Left cardiac atrium (tissue), 4 donors: Measurements from ENCODE around the gene SMCO3. TPM values are rescaled to one million over a fixed set of nuclear protein-coding genes. Genes with fewer than 3 reads are reported as not detected.

ENCODE experiments used
- ATAC-seq, 2 donors: fragments of 200-7000 bp; cut with Tn5 transposase; one replicate each; pipeline ENCODE4 v1.9.1; 2020; ENCODE audit warnings: mild to moderate bottlenecking in 2 of 2, moderate library complexity in 2 of 2
- DNase-seq: peaks from one replicate; pipeline ENCODE4 v3.0.0-alpha.2; 2020
- intact Hi-C, 2 donors: fragments of 100-400 bp; cut with DNase I; formaldehyde crosslinking; loops; one replicate each; pipeline versions ENCODE4 v1.14.1 to v1.15.1; 2022 to 2023
- total RNA-seq, 2 donors: library from RNA; stranded (reverse); fragmentation: NEBNext Ultra II Directional; extraction: Animal tissue kit (Norgen Biotek cat#: 25700); gene quantifications; one replicate each; pipeline ENCODE4 v1.2.1, GENCODE V29; 2021
- donor health status: DM: no; HTN: yes; CAD: no.
- donor health status: DM: no; HTN: yes; CAD: no; lungs with severe emphysema.
- donor health status: DM: yes; HTN: yes; CAD: no.
- donor health status: Dilated cardiomyopathy.

SMCO3 gene
- total RNA-seq, 2 donors from 2014 or later, result 0.29 to 0.44 TPM

- intact Hi-C loops, result no loop called here
- DNase-seq, result no peak
- ATAC-seq, result no peak
Measured at GRCh38 chr12:14781563-14781962, 32.4 kb downstream of the SMCO3 start.

- DNase-seq, result no peak
- ATAC-seq, result no peak
- intact Hi-C loops, result no loop called here
Measured at GRCh38 chr12:14780859-14781258, 33.1 kb downstream of the SMCO3 start.

- ATAC-seq, result no peak
- no peak for DNase-seq
- intact Hi-C loops, result no loop called here
Measured at GRCh38 chr12:14779834-14780233, 34.1 kb downstream of the SMCO3 start.

- ATAC-seq (no peak), DNase-seq (no peak)
- intact Hi-C loops, result no loop called here
Measured at GRCh38 chr12:14777271-14777670, 36.7 kb downstream of the SMCO3 start.

GRCh38 chr12:14776236-14776961 is 37.6 kb downstream of the SMCO3 start:
- no peak for DNase-seq
- no peak for ATAC-seq
- intact Hi-C loops, result no loop called here

- DNase-seq (no peak), ATAC-seq (no peak)
- intact Hi-C loops, result loop anchor here in 1 of 2 donors (2.0 kb wide), 1 partner anchor 27 kb away; the partner anchor contains the start of genes C12orf60 and WBP11
Measured at GRCh38 chr12:14775636-14775980, 38.4 kb downstream of the SMCO3 start.

- ATAC-seq (peak; percentile 20 to 33), DNase-seq (peak; percentile 58)
- intact Hi-C loops, result loop anchor here in 1 of 2 donors (2.0 kb wide), 1 partner anchor 28 kb away; the partner anchor contains the start of genes C12orf60 and WBP11
Measured at GRCh38 chr12:14774906-14775635, 38.9 kb downstream of the SMCO3 start.

- DNase-seq (peak; percentile 96), ATAC-seq (peak; percentile 85 to 88)
- intact Hi-C loops, result loop anchor here in 1 of 2 donors (2.0 kb wide), 1 partner anchor 29 kb away; the partner anchor contains the start of genes C12orf60 and WBP11
Measured at GRCh38 chr12:14774074-14774905, 39.7 kb downstream of the SMCO3 start.

- peak in 1 of 2 donors; percentile 1 for ATAC-seq
- intact Hi-C loops, result loop anchor here in 1 of 2 donors (2.0 kb wide), 1 partner anchor 29 kb away; the partner anchor contains the start of genes C12orf60 and WBP11
- peak; percentile 37 for DNase-seq
Measured at GRCh38 chr12:14773685-14774073, 40.3 kb downstream of the SMCO3 start.

GRCh38 chr12:14772946-14773345 is 41.0 kb downstream of the SMCO3 start:
- no peak for ATAC-seq

GRCh38 chr12:14771651-14772137 is 42.3 kb downstream of the SMCO3 start:
- ATAC-seq (no peak), DNase-seq (no peak)
- intact Hi-C loops, result no loop called here

More at GRCh38 chr12:14772946-14773345, 41.0 kb downstream of the SMCO3 start:
- no peak for DNase-seq
- intact Hi-C loops, result no loop called here

- peak; percentile 67 to 74 for ATAC-seq
- DNase-seq, result peak; percentile 91
- intact Hi-C loops, result no loop called here
Measured at GRCh38 chr12:14770496-14771461, 43.2 kb downstream of the SMCO3 start.

- DNase-seq (peak; percentile 85), ATAC-seq (peak; percentile 52 to 64)
- intact Hi-C loops, result no loop called here
Measured at GRCh38 chr12:14769969-14770495, 44.0 kb downstream of the SMCO3 start.

GRCh38 chr12:14769466-14769968 is 44.5 kb downstream of the SMCO3 start:
- DNase-seq (peak; percentile 38), ATAC-seq (peak in 1 of 2 donors; percentile 5)
- intact Hi-C loops, result no loop called here

GRCh38 chr12:14768823-14769405 is 45.1 kb downstream of the SMCO3 start:
- DNase-seq (peak; percentile 26), ATAC-seq (no peak)
- intact Hi-C loops, result no loop called here

- intact Hi-C loops, result no loop called here
- no peak for ATAC-seq
- no peak for DNase-seq
Measured at GRCh38 chr12:14767617-14768016, 46.4 kb downstream of the SMCO3 start.

GRCh38 chr12:14766649-14767215 is 47.2 kb downstream of the SMCO3 start:
- DNase-seq (no peak), ATAC-seq (no peak)
- intact Hi-C loops, result no loop called here
